Kidney (tissue), 14 donors: ENCODE data around the gene IL25. TPM values are rescaled to one million over a fixed set of nuclear protein-coding genes. Genes with fewer than 3 reads are reported as not detected.
A peak's percentile ranks its signal among the peaks of the same experiment; 100 is the strongest.
"Not testable (repeated sequence)": the region's sequence is repeated elsewhere in the genome, so short reads cannot be mapped to it uniquely, and the experiment has no call there.

Source experiments
- DNase-seq, 5 donors: peaks; one replicate each; pipeline ENCODE4 v3.0.0-alpha.2; 2013 to 2020
- FAIRE-seq: peaks from 2 replicates; lab custom pipeline; 2012; peaks lifted over from hg19 to GRCh38; lab: Jason Lieb, UNC
- H3K27ac ChIP-seq, 2 donors: one replicate each; pipeline ENCODE4 v1.7.0; 2013; ENCODE audit warnings: low read depth in 2 of 2, low read length in 2 of 2, inconsistent platforms in 1 of 2
- H3K27me3 ChIP-seq: one replicate; pipeline ENCODE4 v1.7.1; 2013; ENCODE audit warnings: low read length, inconsistent platforms; ENCODE audit not compliant: control insufficient read depth, insufficient read depth
- H3K36me3 ChIP-seq, 3 donors: one replicate each; pipeline versions ENCODE4 v1.7.0 to v1.7.1; 2013; ENCODE audit warnings: low read length in 3 of 3, control low read depth in 1 of 3, inconsistent platforms in 1 of 3; ENCODE audit not compliant: insufficient read depth in 3 of 3, control insufficient read depth in 2 of 3
- H3K4me1 ChIP-seq, 3 donors: one replicate each; pipeline versions ENCODE4 v1.7.0 to v1.7.1; 2013; ENCODE audit warnings: low read length in 3 of 3, inconsistent platforms in 1 of 3, low read depth in 1 of 3; ENCODE audit not compliant: control insufficient read depth in 2 of 3, insufficient read depth in 2 of 3
- H3K4me3 ChIP-seq, 3 donors: one replicate each; pipeline versions ENCODE4 v1.7.0 to v1.8.1; 2013; ENCODE audit warnings: low read length in 3 of 3, control low read depth in 1 of 3, inconsistent platforms in 1 of 3
- H3K9ac ChIP-seq, 3 donors: one replicate each; pipeline versions ENCODE4 v1.7.0 to v1.7.1; 2013; ENCODE audit warnings: low read length in 3 of 3, control low read depth in 1 of 3, inconsistent platforms in 1 of 3
- H3K9me3 ChIP-seq, 3 donors: one replicate each; pipeline versions ENCODE4 v1.7.0 to v1.7.1; 2013; ENCODE audit warnings: low read length in 3 of 3, control low read depth in 1 of 3, inconsistent platforms in 1 of 3; ENCODE audit not compliant: control insufficient read depth in 2 of 3, insufficient read depth in 1 of 3
- intact Hi-C: fragments of 100-400 bp; cut with DNase I; formaldehyde crosslinking; loops from one replicate; pipeline ENCODE4 v1.11.1; 2022
- polyA plus RNA-seq: library from polyadenylated mRNA; stranded (reverse); fragments of 350-450 nt; fragmentation: Illumina TruSeq; extraction: RNeasy Lipid Tissue Mini Kit (QIAGEN cat#74804); gene quantifications from one replicate; pipeline ENCODE4 v1.2.3, GENCODE V29; 2014; ENCODE audit warnings: low read depth, low replicate concordance; ENCODE audit not compliant: insufficient read depth
- total RNA-seq: library from RNA; stranded (reverse); fragmentation: NEBNext Ultra II Directional; extraction: Animal tissue kit (Norgen Biotek cat#: 25700); gene quantifications from one replicate; pipeline ENCODE4 v1.2.1, GENCODE V29; 2021
- TF ChIP-seq, protein P1 (sequence below): IDR thresholded peaks from 3 replicates; pipeline ENCODE4 v1.5.1; 2012; ENCODE audit warnings: mild to moderate bottlenecking, moderate library complexity, borderline replicate concordance; ENCODE audit not compliant: insufficient read depth; ENCODE audit errors: extremely low read depth
- donor health status: control.
- donor health status: control.
- donor health status: control.
- donor health status: control.
- donor health status: control.
- donor health status: DM: yes; HTN: yes; CAD: no.
- donor health status: Normal renal cell carcinoma (clear cell type).

IL25 gene
- total and polyA plus RNA-seq, 2 donors from 2014 or later, result not detected

DNA sequence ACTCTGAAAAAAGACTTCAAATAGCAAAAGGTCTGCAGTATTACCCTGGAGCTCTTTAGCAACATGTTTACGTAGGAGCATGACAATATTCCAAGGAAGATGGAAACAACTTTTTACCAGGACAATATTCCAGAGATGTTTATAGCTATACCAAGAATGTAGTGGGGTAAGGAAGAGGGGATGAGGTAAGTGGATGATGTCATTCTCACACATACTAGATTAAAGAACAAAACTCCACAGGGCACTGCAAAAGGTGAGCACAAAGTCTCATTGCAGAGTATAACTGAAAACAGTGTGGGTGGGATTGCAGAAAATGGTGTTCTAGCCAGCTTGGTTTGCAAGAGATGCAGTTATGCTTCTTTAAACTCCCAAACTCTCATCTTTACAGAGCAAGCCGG lies 12.6 kb downstream of the IL25 start:
- intact Hi-C loops, result no loop called here
- H3K4me3 ChIP-seq, result no peak overlapping the region
- TF ChIP-seq, protein P1, sequence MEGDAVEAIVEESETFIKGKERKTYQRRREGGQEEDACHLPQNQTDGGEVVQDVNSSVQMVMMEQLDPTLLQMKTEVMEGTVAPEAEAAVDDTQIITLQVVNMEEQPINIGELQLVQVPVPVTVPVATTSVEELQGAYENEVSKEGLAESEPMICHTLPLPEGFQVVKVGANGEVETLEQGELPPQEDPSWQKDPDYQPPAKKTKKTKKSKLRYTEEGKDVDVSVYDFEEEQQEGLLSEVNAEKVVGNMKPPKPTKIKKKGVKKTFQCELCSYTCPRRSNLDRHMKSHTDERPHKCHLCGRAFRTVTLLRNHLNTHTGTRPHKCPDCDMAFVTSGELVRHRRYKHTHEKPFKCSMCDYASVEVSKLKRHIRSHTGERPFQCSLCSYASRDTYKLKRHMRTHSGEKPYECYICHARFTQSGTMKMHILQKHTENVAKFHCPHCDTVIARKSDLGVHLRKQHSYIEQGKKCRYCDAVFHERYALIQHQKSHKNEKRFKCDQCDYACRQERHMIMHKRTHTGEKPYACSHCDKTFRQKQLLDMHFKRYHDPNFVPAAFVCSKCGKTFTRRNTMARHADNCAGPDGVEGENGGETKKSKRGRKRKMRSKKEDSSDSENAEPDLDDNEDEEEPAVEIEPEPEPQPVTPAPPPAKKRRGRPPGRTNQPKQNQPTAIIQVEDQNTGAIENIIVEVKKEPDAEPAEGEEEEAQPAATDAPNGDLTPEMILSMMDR, result no peak

DNA sequence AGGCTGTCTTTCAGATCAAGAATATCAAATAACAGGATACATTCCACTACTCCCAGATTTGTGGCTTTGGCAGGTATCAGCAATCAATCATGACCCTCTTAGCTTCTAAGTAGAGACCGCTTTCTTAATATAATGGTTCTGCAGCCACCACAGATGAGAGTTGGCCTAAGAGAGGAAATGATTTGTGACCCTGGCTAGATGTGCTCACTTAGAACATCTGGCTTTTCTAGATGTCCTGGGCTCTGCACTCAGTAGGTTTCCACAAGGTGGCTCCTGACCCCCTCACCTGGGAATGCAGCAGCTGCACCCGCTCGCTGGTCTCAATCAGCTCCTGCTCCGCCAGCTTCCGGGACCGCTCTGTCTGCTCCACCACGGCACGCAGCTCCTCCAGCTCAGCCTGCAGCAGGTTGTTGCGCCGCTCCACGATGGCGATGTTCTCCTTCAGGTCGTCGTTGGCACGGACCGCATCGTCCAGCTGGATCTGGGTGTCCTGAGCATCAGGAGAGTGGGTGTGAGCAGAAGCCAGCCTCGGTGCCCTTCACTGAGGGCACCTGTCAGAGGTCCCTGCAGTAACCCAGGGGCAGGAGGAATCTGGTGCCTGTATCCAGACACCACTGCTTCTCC lies 13.1 kb downstream of the IL25 start:
- Histone ChIP-seq H3K27ac (no peak overlapping the region), H3K4me1 (no peaks in the 10 kb centered on the region), H3K9me3 (no peaks in the 10 kb centered on the region), H3K4me3 (no peak overlapping the region), H3K27me3 (no peaks in the 10 kb centered on the region), H3K36me3 (no peaks in the 10 kb centered on the region), H3K9ac (no peak overlapping the region)
- intact Hi-C loops, result no loop called here
- TF ChIP-seq, protein P1, result no peak
- DNase-seq (peak in 4 of 5 donors; percentile 54 to 75 (median 62)), FAIRE-seq (no peak)

More for the DNA sequence above, 12.6 kb downstream of the IL25 start:
- no peaks in the 10 kb centered on the region for H3K9me3 ChIP-seq
- FAIRE-seq (no peak), DNase-seq (no peak)
- H3K27ac ChIP-seq, result no peak overlapping the region
- no peaks in the 10 kb centered on the region for H3K27me3 ChIP-seq
- no peak overlapping the region for H3K9ac ChIP-seq
- H3K4me1 ChIP-seq, result no peaks in the 10 kb centered on the region
- no peaks in the 10 kb centered on the region for H3K36me3 ChIP-seq

DNA sequence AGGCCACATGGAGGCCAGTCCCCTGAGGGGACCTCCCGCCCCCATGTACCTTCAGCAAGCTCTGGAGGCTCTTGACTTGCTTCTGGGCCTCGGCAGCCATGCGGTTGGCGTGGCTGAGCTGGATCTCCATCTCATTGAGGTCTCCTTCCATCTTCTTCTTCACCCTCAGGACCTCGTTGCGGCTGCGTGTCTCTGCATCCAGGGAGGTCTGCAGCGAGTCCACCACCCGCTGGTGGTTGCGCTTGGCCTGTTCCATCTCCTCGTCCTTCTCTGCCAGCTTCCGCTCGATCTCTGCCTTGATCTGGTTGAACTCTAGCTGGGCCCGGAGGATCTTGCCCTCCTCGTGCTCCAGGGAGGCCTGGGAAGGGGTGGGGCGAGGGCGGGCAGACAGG lies 13.7 kb downstream of the IL25 start:
- FAIRE-seq, DNase-seq, intact Hi-C loops: not testable (repeated sequence)

DNA sequence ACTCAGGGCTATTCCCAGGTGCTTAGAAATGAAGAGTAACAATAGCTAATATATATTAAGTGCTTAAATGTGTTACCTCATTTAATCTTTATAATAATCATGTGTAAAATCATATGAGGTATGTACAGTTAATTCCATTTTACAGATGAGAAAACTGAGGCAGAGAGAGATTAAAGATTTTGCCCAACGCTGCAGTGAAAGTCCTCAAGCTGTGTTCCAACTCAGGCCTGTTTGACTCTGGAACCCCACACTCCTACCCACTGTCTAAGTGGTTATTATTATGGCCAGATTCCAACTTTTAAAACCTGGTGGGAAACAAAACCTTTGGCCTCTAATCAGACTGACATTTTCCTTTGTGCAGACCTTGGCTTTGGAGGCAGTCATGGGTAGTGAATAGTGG lies 14.4 kb downstream of the IL25 start:
- Histone ChIP-seq H3K27ac (no peak overlapping the region), H3K9me3 (no peaks in the 10 kb centered on the region), H3K4me1 (no peaks in the 10 kb centered on the region), H3K4me3 (no peak overlapping the region), H3K36me3 (no peaks in the 10 kb centered on the region), H3K27me3 (no peaks in the 10 kb centered on the region), H3K9ac (no peak overlapping the region)
- TF ChIP-seq, protein P1, result no peak
- FAIRE-seq, result no peak
- no peak for DNase-seq
- intact Hi-C loops, result no loop called here

More for the DNA sequence above, 13.7 kb downstream of the IL25 start:
- H3K27me3 ChIP-seq, H3K27ac ChIP-seq, H3K4me3 ChIP-seq, H3K36me3 ChIP-seq, H3K9ac ChIP-seq, H3K9me3 ChIP-seq, H3K4me1 ChIP-seq: not testable (repeated sequence)
